Activated CD4-positive, alpha-beta T cell treated with anti-CD3 and anti-CD28 coated beads, Interleukin-2, amount 50 U/mL, for 4 hours (primary cell): ENCODE measurements around the gene TFB2M.

ENCODE experiments used
- DNase-seq, 2 experiments: peaks; one replicate each; pipeline ENCODE4 v3.0.0-alpha.2; 2020

TFB2M gene

GRCh38 chr1:246512635-246513034, 53.4 kb downstream of the TFB2M start:
- DNase-seq, result no peak

GRCh38 chr1:246512230-246512629, 53.8 kb downstream of the TFB2M start:
- no peak for DNase-seq

- no peak for DNase-seq
Observed at GRCh38 chr1:246511203-246511602, 54.9 kb downstream of the TFB2M start.

- no peak for DNase-seq
Observed at GRCh38 chr1:246510147-246511030, 55.7 kb downstream of the TFB2M start.

- no peak for DNase-seq
Observed at GRCh38 chr1:246508897-246509688, 57.0 kb downstream of the TFB2M start.

GRCh38 chr1:246506674-246507481, 59.2 kb downstream of the TFB2M start, which contains the start of gene SMYD3:
Gene SMYD3, minus strand, starts transcription at chr1:246507279.
- peak; percentile 65 to 68 for DNase-seq

- no peak for DNase-seq
Observed at GRCh38 chr1:246506367-246506673, 59.7 kb downstream of the TFB2M start.

- DNase-seq, result no peak
Observed at GRCh38 chr1:246503341-246503740, 62.7 kb downstream of the TFB2M start.

GRCh38 chr1:246497331-246497915, 68.6 kb downstream of the TFB2M start:
- no peak for DNase-seq

GRCh38 chr1:246492611-246493245, 73.3 kb downstream of the TFB2M start:
- DNase-seq, result peak in 1 of 2 experiments; percentile 15

- no peak for DNase-seq
Observed at GRCh38 chr1:246491551-246492053, 74.5 kb downstream of the TFB2M start.
